ELF-1 (cell line): ENCODE data around the gene EDNRA.

ENCODE experiments used
- DNase-seq: peaks from one replicate; pipeline ENCODE4 v3.0.0-alpha.2; 2016; ENCODE audit warnings: low read depth, low spot score

Gene EDNRA

DNA sequence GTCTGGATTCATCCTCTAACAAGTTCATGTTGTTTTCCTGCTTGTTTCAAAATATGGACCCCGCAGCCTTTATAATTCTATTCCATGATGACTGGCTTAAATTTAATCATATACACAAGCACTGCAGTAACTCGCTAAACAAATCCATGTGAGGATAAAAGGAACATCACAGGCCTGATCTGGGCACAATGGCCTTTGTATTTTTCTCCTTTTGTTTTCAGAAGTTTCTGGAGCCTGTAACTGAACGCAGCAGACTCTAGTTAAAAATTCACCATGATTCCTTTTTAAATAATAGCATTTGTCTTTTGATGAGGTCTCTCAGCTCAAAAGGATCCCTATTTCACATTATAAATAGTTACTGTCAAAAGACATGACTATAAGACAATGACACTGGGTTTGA is 106.1 kb downstream of the EDNRA start:
- no peak for DNase-seq

DNA sequence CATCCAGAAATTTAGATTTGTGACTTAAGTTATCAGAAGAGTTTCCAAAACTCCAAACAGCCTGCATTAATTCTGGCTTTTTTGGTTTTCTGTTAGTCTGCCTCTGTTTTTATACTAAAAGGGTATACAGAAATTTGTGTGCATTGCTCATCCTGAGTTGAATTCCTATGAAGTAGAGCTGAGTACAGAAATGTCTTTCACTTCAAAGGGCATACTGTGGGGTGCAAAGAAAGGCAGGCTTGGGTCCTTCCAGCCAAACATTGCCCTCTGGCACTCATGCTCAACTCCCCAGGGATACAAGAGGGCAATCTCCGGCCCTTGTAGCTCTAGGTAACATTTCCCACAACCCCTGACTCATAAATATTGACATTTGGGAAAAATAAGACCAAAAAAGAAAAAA is 108.7 kb downstream of the EDNRA start:
- peak; percentile 31 for DNase-seq

- DNase-seq = peak; percentile 71
Measured at GRCh38 chr4:147590249-147590920, 109.5 kb downstream of the EDNRA start.

DNA sequence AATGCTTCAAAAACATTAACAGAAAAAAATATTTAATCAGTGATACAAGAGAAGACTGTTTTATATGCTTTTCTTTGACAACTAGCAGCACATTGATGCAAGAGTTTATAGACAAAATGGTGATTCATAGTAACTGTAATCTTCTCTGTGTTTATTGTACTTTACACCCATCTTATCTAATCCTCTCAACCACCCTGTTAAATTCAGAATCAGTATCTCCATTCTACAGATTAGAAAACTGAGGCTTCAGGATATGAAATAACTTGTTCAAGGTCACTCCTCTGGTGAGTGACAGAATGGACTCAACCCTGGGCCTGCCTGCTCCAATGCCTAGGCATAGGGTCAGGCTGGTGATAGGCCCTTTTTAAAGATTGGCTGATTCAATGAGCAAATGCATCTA is 110.2 kb downstream of the EDNRA start:
- DNase-seq = no peak

GRCh38 chr4:147594107-147594506 is 113.2 kb downstream of the EDNRA start:
- DNase-seq = no peak
